Glutamatergic neuron (in vitro differentiated cells): Measurements from ENCODE around the gene PCSK5. TPM values are rescaled to one million over a fixed set of nuclear protein-coding genes. Genes with fewer than 3 reads are reported as not detected.

Experiments used
- DNase-seq: peaks from one replicate; pipeline ENCODE4 v3.0.0; 2022
- H3K27ac Mint-ChIP-seq: one replicate; pipeline ENCODE4 v1.8.0; 2020; ENCODE audit warnings: mild to moderate bottlenecking, mixed read lengths, inconsistent platforms; ENCODE audit not compliant: unreplicated experiment
- H3K27me3 Mint-ChIP-seq: one replicate; pipeline ENCODE4 v1.8.0; 2020; ENCODE audit warnings: mild to moderate bottlenecking, moderate library complexity, mixed read lengths, inconsistent platforms; ENCODE audit not compliant: unreplicated experiment
- H3K36me3 Mint-ChIP-seq: one replicate; pipeline ENCODE4 v1.8.0; 2020; ENCODE audit warnings: mild to moderate bottlenecking, mixed read lengths, inconsistent platforms; ENCODE audit not compliant: unreplicated experiment
- H3K4me1 Mint-ChIP-seq: one replicate; pipeline ENCODE4 v1.8.0; 2020; ENCODE audit warnings: mild to moderate bottlenecking, low read depth, mixed read lengths, inconsistent platforms; ENCODE audit not compliant: unreplicated experiment
- H3K4me3 Mint-ChIP-seq: one replicate; pipeline ENCODE4 v1.8.0; 2020; ENCODE audit warnings: mild to moderate bottlenecking, mixed read lengths, inconsistent platforms; ENCODE audit not compliant: unreplicated experiment
- H3K9me3 Mint-ChIP-seq: one replicate; pipeline ENCODE4 v1.8.0; 2020; ENCODE audit warnings: mild to moderate bottlenecking, moderate library complexity, mixed read lengths, inconsistent platforms; ENCODE audit not compliant: unreplicated experiment
- CTCF ChIP-seq: fragments of 200-600 bp; sonication (generic); IDR thresholded peaks from one replicate; pipeline ENCODE4 v1.5.0; 2021; ENCODE audit not compliant: partially characterized antibody, unreplicated experiment
- total RNA-seq: library from RNA; stranded (reverse); fragmentation: NEBNext Ultra II Directional; extraction: Animal tissue kit (Norgen Biotek cat#: 25700); gene quantifications from one replicate; pipeline ENCODE4 v1.2.1, GENCODE V29; 2021; ENCODE audit not compliant: unreplicated experiment

PCSK5 gene
- total RNA-seq, 1 donor from 2014 or later = 9.6 TPM

- Mint-ChIP-seq H3K27me3 (no peaks in the 10 kb centered on the region), H3K4me1 (peaks cover 9% of the 10 kb centered on the region), H3K4me3 (no peak overlapping the region), H3K9me3 (no peaks in the 10 kb centered on the region), H3K36me3 (no peaks in the 10 kb centered on the region), H3K27ac (no peak overlapping the region)
- TF ChIP-seq CTCF = no peak
- DNase-seq = no peak
Observed at GRCh38 chr9:76001459-76001858, 111.0 kb downstream of the PCSK5 start.

DNA sequence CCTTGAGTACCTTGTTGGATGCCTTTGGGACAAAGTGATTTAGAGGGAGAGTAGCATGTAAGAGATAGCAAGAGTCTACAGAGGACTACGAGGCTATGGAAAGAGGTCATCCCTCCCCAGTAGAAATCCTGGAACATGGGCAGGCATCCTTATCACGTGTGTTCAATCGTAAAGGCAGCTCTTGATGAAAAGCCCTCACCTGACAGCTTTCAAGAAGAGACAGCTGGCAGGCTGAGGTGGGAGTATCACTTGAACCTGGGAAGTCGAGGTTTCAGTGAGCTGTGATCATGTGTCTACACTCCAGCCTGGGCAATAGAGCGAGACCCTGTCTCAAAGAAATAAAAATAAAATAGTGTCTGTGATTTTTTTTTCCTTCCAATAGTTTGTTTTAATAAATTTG is 112.6 kb downstream of the PCSK5 start:
- H3K27me3 Mint-ChIP-seq = no peaks in the 10 kb centered on the region
- H3K9me3 Mint-ChIP-seq = no peaks in the 10 kb centered on the region
- H3K4me3 Mint-ChIP-seq = no peak overlapping the region
- no peaks in the 10 kb centered on the region for H3K36me3 Mint-ChIP-seq
- H3K27ac Mint-ChIP-seq = no peak overlapping the region
- TF ChIP-seq CTCF = no peak
- H3K4me1 Mint-ChIP-seq = peaks cover 9% of the 10 kb centered on the region
- no peak for DNase-seq

DNA sequence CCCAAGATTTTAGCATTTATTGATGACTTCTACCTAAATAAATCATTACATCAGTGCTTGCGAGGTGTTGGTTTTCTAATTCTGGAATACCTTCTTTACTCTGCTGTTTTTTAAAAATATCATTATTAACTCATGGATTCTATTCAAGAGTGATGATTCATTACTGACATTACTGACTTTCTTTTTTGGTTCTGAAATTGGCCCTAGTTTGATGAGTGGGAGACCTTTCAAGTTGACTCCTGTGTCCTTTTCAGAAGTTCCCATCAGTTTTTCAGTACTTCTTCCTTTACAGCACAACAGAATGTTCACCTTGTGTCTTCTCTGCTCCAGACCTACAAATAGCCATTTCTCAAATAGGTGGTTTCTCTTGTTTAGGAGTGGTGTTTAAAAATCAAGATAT is 114.1 kb downstream of the PCSK5 start:
- TF ChIP-seq CTCF = no peak
- peaks cover 9% of the 10 kb centered on the region for H3K4me1 Mint-ChIP-seq
- no peaks in the 10 kb centered on the region for H3K36me3 Mint-ChIP-seq
- H3K27ac Mint-ChIP-seq = no peak overlapping the region
- DNase-seq = no peak
- no peak overlapping the region for H3K4me3 Mint-ChIP-seq
- H3K9me3 Mint-ChIP-seq = no peaks in the 10 kb centered on the region
- no peaks in the 10 kb centered on the region for H3K27me3 Mint-ChIP-seq

GRCh38 chr9:76007935-76008334 is 117.5 kb downstream of the PCSK5 start:
- Mint-ChIP-seq H3K36me3 (no peaks in the 10 kb centered on the region), H3K4me3 (no peak overlapping the region), H3K9me3 (no peaks in the 10 kb centered on the region), H3K4me1 (peaks cover 3% of the 10 kb centered on the region), H3K27ac (no peak overlapping the region), H3K27me3 (peaks cover 2% of the 10 kb centered on the region)
- TF ChIP-seq CTCF = no peak
- no peak for DNase-seq

DNA sequence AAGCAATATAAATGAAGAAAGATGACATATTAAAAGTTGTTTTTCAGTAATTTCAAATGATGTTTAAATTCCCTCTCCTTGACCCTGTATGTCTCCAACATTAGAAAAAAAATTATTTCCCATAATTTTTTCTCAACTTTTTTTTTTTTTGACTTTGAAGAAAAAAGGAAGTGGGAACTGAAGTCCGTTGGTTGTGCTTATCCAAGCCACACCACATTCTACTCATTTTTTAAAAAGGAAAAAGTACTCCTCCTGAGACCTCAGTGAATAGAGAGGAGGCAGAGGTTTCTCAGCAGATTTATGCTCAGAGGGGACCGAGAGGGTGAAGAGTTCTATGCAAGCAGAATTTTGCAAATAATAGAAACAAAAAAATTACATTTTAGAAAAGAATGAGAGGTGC is 123.3 kb downstream of the PCSK5 start:
- no peak for DNase-seq
- Mint-ChIP-seq H3K4me3 (no peak overlapping the region), H3K9me3 (no peaks in the 10 kb centered on the region), H3K27ac (no peak overlapping the region), H3K4me1 (peaks cover 3% of the 10 kb centered on the region), H3K27me3 (peaks cover 2% of the 10 kb centered on the region), H3K36me3 (no peaks in the 10 kb centered on the region)
- TF ChIP-seq CTCF = no peak
